GM18867 (cell line): ENCODE measurements around the gene CCDC30.
A peak's percentile ranks its signal among the peaks of the same experiment; 100 is the strongest.
"Not testable (repeated sequence)": the region's sequence is repeated elsewhere in the genome, so short reads cannot be mapped to it uniquely, and the experiment has no call there.

Source experiments
- ATAC-seq: cut with Tn5 transposase; IDR thresholded peaks from one replicate; pipeline ENCODE4 v1.9.1; 2021; ENCODE audit warnings: mild to moderate bottlenecking, moderate library complexity; ENCODE audit not compliant: unreplicated experiment

Gene CCDC30

GRCh38 chr1:42627205-42627604 is 164.1 kb downstream of the CCDC30 start:
- ATAC-seq: not testable (repeated sequence)

- no peak for ATAC-seq
These were observed 176.0 kb downstream of the CCDC30 start for GRCh38 chr1:42639116-42639515.

GRCh38 chr1:42646056-42646455 is 183.0 kb downstream of the CCDC30 start:
- no peak for ATAC-seq

- ATAC-seq: no peak
These were observed 194.1 kb downstream of the CCDC30 start for GRCh38 chr1:42657201-42657600.

- peak; percentile 93 for ATAC-seq
These were observed 195.1 kb downstream of the CCDC30 start, which contains the start of gene PPIH for GRCh38 chr1:42657981-42658876. TSS of gene PPIH (plus strand) at chr1:42658423. CDS start at chr1:42658447, 24 bp downstream.

GRCh38 chr1:42658877-42659337 is 195.8 kb downstream of the CCDC30 start:
- no peak for ATAC-seq

- ATAC-seq: peak; percentile 31
These were observed 197.9 kb downstream of the CCDC30 start for GRCh38 chr1:42660907-42661500.

GRCh38 chr1:42669936-42670335 is 206.8 kb downstream of the CCDC30 start:
- no peak for ATAC-seq

GRCh38 chr1:42670425-42670824 is 207.3 kb downstream of the CCDC30 start:
- ATAC-seq: no peak

GRCh38 chr1:42674214-42674613 is 211.1 kb downstream of the CCDC30 start:
- ATAC-seq: no peak

- no peak for ATAC-seq
These were observed 211.6 kb downstream of the CCDC30 start for GRCh38 chr1:42674682-42675081.

GRCh38 chr1:42675467-42675866 is 212.4 kb downstream of the CCDC30 start:
- no peak for ATAC-seq

GRCh38 chr1:42676534-42677087 is 213.5 kb downstream of the CCDC30 start:
- no peak for ATAC-seq

- ATAC-seq: no peak
These were observed 216.4 kb downstream of the CCDC30 start for GRCh38 chr1:42679364-42679983.

GRCh38 chr1:42680055-42680454 is 217.0 kb downstream of the CCDC30 start:
- no peak for ATAC-seq

- no peak for ATAC-seq
These were observed 218.0 kb downstream of the CCDC30 start for GRCh38 chr1:42680921-42681683.

- ATAC-seq: peak; percentile 90
These were observed 218.8 kb downstream of the CCDC30 start, which contains the start of gene YBX1 for GRCh38 chr1:42681741-42682483. TSS of gene YBX1 (plus strand) at chr1:42682418. CDS start at chr1:42682566, 148 bp downstream.

- peak; percentile 20 for ATAC-seq
These were observed 219.3 kb downstream of the CCDC30 start for GRCh38 chr1:42682484-42682738.

- peak; percentile 46 for ATAC-seq
These were observed 219.8 kb downstream of the CCDC30 start for GRCh38 chr1:42682739-42683531.
